ENCODE data around the gene ASPG.

Gene ASPG

DNA sequence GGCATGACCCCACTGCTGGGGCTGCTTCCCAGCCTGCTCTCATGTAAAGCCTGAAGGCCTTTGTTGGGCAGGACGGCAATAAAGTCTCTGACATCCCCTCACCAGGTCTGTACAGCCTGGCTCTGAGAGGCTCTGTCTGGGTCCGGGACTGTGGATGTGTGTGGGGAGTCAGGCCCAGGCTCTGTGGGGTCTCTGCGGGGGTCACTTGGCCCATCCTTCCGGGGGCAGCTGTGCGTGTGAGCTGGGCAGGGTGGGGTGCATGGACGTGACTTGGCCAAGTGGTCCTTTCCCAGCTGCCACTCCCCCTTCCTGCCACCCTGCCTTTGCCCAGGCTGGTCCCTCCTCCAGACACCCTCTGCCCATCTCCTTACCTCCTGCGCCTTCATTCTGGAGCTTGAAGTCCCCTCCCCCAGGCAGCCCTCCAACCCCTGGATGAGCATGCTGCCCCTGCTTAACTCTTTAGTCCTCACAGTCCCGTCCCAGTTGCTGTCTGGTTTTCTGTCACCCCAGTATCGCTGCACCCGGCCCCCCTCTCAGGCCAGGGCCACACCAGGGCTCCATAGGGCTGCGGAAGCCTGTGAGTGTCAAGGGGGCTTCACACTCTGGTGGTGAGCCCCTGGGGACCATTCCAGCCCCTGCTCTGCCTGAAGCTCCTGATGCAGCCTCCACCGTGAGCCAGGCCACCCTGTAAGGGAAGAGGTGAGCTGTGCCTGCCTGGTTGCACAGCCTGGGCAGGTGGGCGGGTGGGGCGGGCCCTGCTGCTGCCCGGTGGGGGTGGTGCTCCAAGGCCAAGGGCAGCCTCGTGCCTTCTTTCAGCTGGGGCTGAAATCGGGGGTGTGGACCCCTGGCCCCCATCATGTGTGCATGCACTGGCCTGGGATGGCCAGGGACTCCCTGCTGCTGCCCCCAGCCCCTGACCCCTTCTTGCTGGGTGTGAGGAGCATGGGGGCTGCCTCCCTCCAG is 27.4 kb downstream of the ASPG start:
- TF ChIP-seq Cebpa-rat (IDR thresholded peaks at IDR 0.05), result no peak
- peaks cover 39 to 46% (median 42%) of the 10 kb centered on the region in 11 experiments for H3K27me3 ChIP-seq
- no peak overlapping the region for H3K27ac ChIP-seq
- H3K4me1 ChIP-seq, result peaks cover 9 to 34% (median 26%) of the 10 kb centered on the region in 10 experiments; a peak in 19 of 20 replicates
- H3K4me3 ChIP-seq, result no peak overlapping the region
- no peak overlapping the region for H3K9ac ChIP-seq
- H4K20me1 ChIP-seq, result peaks cover 0 to 46% (median 7%) of the 10 kb centered on the region in 11 experiments; a peak in 9 of 22 replicates
- H3K36me3 ChIP-seq, result no peaks in the 10 kb centered on the region
- peaks cover 0 to 6% (median 0%) of the 10 kb centered on the region in 11 experiments; a peak in 1 of 22 replicates for H3K9me3 ChIP-seq (replicated peaks in 1 of 11)
- no peak overlapping the region for H3K4me2 ChIP-seq

DNA sequence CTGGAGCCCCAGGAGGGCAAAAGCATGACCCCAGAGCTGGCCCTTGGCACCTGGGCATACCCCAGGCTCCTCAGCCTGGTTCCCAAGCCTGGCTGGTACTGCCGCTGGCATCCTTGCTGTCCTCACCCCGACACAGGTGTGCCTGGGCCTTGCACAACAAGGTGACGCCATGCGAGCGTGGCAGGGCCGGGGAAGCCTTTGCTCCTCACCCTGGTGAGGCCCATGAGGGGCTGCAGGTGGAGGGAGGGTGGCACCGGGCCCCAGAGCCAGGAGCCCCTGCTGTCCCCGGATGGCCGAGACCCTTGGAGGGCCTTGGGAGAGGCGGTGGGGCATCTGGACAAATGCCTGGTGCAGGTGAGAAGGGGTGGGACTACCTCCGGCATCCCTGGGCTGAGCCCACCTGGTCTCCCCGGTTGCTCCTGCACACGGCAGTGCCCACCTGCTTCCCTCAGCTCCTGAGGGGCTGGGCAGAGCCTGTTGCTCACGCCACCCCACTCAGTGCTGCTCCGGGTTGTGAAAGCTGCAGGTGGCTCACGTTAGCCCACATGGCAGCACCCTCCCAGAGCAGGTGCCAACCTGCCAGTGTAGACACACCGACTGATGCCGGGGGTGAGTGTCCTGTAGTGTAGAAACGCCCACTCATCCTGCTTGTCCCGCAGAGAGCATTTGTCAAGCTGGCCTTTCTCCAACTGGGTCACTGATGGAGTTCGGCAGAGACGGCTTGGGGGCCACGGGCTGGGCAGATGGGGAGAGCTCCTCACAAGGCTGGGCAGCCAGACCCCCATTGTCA is 28.3 kb downstream of the ASPG start:
- no peak overlapping the region for H3K4me2 ChIP-seq
- no peak overlapping the region for H3K4me3 ChIP-seq
- TF ChIP-seq Cebpa-rat (IDR thresholded peaks at IDR 0.05), result no peak
- peaks cover 9 to 38% (median 28%) of the 10 kb centered on the region in 10 experiments; a peak in 19 of 20 replicates for H3K4me1 ChIP-seq
- peaks cover 48 to 55% (median 52%) of the 10 kb centered on the region in 11 experiments for H3K27me3 ChIP-seq
- no peaks in the 10 kb centered on the region for H3K36me3 ChIP-seq
- H3K9me3 ChIP-seq (replicated peaks in 1 of 11), result peaks cover 0 to 6% (median 0%) of the 10 kb centered on the region in 11 experiments; a peak in 1 of 22 replicates
- H4K20me1 ChIP-seq, result peaks cover 0 to 55% (median 7%) of the 10 kb centered on the region in 11 experiments; a peak in 10 of 22 replicates
- H3K9ac ChIP-seq, result no peak overlapping the region
- H3K27ac ChIP-seq, result no peak overlapping the region

DNA sequence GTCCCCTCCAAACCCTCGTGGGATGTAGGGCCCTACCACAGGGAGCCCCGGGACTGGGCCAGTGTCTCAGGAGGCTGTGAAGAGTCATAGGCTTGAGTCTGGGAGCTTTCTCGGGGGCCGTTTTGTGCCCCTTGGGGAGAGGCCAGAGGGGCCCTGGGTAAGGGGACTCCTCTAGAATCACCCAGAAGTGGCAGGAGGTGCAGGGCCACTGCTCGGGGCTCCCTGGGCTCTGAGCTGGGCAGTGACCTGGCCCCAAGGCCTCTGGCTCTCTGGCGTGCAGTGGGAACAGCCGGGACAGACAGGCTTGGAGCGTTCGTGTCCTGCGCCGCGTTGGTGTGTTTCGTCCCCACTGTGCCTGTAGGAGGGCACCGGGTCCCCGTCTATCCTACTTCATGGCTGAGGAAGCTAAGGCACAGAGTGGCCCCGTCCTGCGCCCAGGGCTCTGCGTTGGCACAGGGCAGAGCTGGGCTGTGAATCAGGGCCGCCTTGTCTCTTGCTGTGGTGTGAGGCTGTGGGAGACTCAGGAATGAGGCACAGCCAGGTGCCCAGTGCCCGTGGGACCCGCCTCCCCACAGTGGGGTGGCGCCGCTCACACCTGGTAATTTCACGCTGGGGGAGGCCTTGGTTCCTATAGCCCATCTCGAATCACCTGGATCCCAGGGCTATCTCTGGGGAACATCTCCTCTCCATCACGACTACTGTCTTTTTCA is 29.1 kb downstream of the ASPG start:
- Histone ChIP-seq H3K4me2 (no peak overlapping the region), H3K4me1 (peaks cover 9 to 45% (median 36%) of the 10 kb centered on the region in 10 experiments; a peak in 19 of 20 replicates), H3K27me3 (peaks cover 54 to 63% (median 58%) of the 10 kb centered on the region in 11 experiments), H3K9me3 (replicated peaks in 1 of 11) (peaks cover 0 to 6% (median 0%) of the 10 kb centered on the region in 11 experiments; a peak in 1 of 22 replicates), H3K36me3 (no peaks in the 10 kb centered on the region), H3K9ac (no peak overlapping the region), H3K27ac (no peak overlapping the region), H4K20me1 (peaks cover 0 to 60% (median 7%) of the 10 kb centered on the region in 11 experiments; a peak in 10 of 22 replicates), H3K4me3 (no peak overlapping the region)
- no peak for TF ChIP-seq Cebpa-rat (IDR thresholded peaks at IDR 0.05)

DNA sequence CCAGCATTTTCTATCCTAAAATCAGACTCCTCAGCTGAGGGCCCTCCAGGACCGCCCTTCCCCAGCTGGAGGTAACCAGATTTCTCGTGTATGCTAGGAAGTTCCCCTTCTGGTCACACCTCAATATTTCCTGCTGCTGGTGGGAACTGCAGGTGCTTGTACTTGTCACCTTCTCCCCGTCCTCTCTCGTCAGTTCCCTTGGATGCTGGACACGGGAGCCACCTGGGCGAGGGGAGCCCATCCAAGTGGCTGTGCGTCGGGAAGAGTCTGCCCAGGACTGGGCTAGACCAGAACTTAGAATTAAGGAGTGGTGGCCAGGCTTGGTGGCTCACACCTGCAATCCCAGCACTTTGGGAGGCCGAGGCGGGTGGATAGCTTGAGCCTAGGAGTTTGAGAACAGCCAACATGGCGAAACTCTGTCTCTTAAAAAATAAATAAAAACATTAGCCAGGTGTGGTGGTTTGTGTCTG is 29.7 kb downstream of the ASPG start:
- Histone ChIP-seq H3K4me3 (no peak overlapping the region), H3K27ac (no peak overlapping the region), H3K36me3 (no peaks in the 10 kb centered on the region), H3K4me2 (no peak overlapping the region), H4K20me1 (peaks cover 0 to 63% (median 7%) of the 10 kb centered on the region in 11 experiments; a peak in 10 of 22 replicates), H3K9me3 (replicated peaks in 1 of 11) (peaks cover 0 to 6% (median 0%) of the 10 kb centered on the region in 11 experiments; a peak in 1 of 22 replicates), H3K4me1 (peaks cover 9 to 45% (median 38%) of the 10 kb centered on the region in 10 experiments; a peak in 19 of 20 replicates), H3K9ac (no peak overlapping the region), H3K27me3 (peaks cover 54 to 68% (median 58%) of the 10 kb centered on the region in 11 experiments)
- no peak for TF ChIP-seq Cebpa-rat (IDR thresholded peaks at IDR 0.05)

DNA sequence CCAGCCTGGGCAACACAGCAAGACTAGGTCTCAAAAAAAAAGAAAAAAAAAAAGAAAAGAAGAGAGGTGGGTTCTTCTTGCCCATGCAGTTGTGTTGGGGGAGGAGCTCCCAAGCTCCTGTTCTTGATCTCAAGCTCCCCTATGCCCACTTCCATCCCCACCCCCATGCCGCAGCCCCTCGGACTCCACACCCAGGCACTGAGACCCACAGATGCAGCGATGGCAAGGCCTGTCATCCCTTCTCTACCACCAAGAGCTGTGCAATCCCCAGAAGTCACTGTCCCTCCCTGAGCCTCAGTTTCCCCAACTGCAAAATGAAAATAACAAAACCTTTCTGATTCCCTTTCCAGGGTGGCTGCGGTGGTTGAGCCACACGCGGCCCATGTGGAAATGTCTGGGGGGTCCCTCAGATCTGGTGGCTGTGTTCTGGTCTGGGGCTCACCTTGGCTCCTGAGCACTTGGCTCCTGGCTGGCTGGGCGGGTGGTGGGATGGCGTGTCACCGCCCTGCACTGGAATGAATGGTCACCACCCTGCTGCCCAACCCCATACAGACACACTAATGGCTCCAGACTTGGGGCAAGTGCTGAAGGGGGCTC is 30.3 kb downstream of the ASPG start:
- Histone ChIP-seq H3K27ac (no peak overlapping the region), H3K4me3 (peak overlapping the region; percentile 55 to 73 (median 63); a peak in 17 of 20 replicates), H3K9ac (0 out of 22 replicates have a peak overlapping the region, but pooled peaks of 1 of the 11 experiments have one; percentile 44), H3K36me3 (no peaks in the 10 kb centered on the region), H3K4me2 (peak overlapping the region; percentile 94 to 98 (median 97); a peak in 21 of 22 replicates), H3K4me1 (peaks cover 9 to 40% (median 32%) of the 10 kb centered on the region in 10 experiments; a peak in 19 of 20 replicates), H4K20me1 (peaks cover 0 to 62% (median 7%) of the 10 kb centered on the region in 11 experiments; a peak in 10 of 22 replicates), H3K27me3 (peaks cover 54 to 68% (median 58%) of the 10 kb centered on the region in 11 experiments), H3K9me3 (replicated peaks in 1 of 11) (peaks cover 0 to 6% (median 0%) of the 10 kb centered on the region in 11 experiments; a peak in 1 of 22 replicates)
- TF ChIP-seq Cebpa-rat (IDR thresholded peaks at IDR 0.05), result no peak

DNA sequence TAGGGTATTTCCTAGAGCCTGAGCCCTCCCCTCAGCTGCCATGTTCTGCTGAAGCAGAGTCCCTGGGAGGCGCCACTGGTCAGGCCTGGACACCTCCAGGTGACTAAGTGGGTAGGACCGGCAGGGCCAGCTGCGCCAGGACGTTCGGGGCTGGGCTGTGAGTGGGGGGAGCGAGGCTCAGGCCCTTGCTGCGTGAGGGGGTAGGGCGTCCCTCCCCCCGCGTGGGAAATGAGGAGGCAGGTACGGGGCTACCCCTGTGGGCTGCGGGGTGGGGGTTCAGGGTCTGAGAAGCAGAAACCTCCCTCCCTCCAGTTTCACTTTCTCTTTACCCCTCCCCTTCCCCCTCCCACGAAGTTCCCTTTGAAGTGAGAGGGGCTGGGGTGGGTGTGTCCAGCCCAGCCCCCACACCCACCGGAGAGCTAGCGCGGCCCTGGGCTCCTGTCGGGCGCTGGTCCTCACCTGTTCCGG is 30.8 kb downstream of the ASPG start:
- peak overlapping the region in 9 of 11 experiments; percentile 29 to 76 (median 47); a peak in 13 of 22 replicates for H3K9ac ChIP-seq
- TF ChIP-seq Cebpa-rat (IDR thresholded peaks at IDR 0.05), result no peak
- H3K4me2 ChIP-seq, result peak overlapping the region; percentile 94 to 98 (median 97)
- H3K9me3 ChIP-seq (replicated peaks in 1 of 11), result peaks cover 0 to 6% (median 0%) of the 10 kb centered on the region in 11 experiments; a peak in 1 of 22 replicates
- H3K36me3 ChIP-seq, result no peaks in the 10 kb centered on the region
- peaks cover 0 to 62% (median 7%) of the 10 kb centered on the region in 11 experiments; a peak in 10 of 22 replicates for H4K20me1 ChIP-seq
- H3K4me3 ChIP-seq, result peak overlapping the region; percentile 55 to 73 (median 63)
- H3K27me3 ChIP-seq, result peaks cover 54 to 68% (median 58%) of the 10 kb centered on the region in 11 experiments
- H3K4me1 ChIP-seq, result peaks cover 9 to 38% (median 30%) of the 10 kb centered on the region in 10 experiments; a peak in 19 of 20 replicates
- H3K27ac ChIP-seq, result no peak overlapping the region

DNA sequence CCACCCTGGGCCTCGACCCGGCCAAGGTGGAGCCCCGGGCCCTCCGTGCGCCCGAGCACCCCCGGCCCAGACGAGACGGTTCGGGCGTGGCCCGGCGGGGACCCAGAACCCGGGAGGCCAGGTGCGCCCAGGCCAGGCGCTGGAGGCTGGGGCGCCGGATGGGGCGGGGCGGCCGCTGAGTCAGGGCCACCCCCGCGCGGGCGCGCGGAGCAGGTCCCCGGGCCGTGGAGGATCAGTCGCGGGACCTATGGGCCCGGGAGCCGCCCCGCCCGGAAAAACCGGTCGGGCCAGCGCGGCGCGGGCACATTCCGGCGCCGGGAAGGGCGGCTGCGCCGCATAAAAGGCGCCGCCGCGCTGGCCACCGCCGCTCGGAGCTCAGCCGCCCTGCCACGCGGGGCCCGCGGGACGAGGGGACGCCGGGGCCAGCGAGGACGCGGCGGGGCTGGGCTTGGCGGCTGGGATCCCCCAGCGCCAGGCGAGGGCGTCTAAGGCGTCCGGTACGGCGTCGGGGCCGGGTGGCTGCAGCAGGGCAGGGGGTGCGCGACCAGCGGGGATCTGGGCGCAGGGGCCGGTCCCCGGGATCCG is 31.3 kb downstream of the ASPG start:
- Histone ChIP-seq H3K4me2 (peak overlapping the region; percentile 94 to 98 (median 97)), H3K4me1 (peaks cover 9 to 38% (median 30%) of the 10 kb centered on the region in 10 experiments; a peak in 19 of 20 replicates), H3K9ac (peak overlapping the region in 9 of 11 experiments; percentile 29 to 76 (median 47); a peak in 13 of 22 replicates), H4K20me1 (peaks cover 0 to 62% (median 7%) of the 10 kb centered on the region in 11 experiments; a peak in 10 of 22 replicates), H3K27ac (no peak overlapping the region), H3K36me3 (no peaks in the 10 kb centered on the region), H3K9me3 (replicated peaks in 1 of 11) (peaks cover 0 to 6% (median 0%) of the 10 kb centered on the region in 11 experiments; a peak in 1 of 22 replicates), H3K27me3 (peaks cover 54 to 68% (median 58%) of the 10 kb centered on the region in 11 experiments), H3K4me3 (peak overlapping the region; percentile 55 to 73 (median 63))
- no peak for TF ChIP-seq Cebpa-rat (IDR thresholded peaks at IDR 0.05)

All from BLaER1 treated with 17β-estradiol and CSF1 and Interleukin-3, amounts not matched to agents 10 nM and 100 nM (cell line).